ENCODE measurements around the gene SPSB4. TPM values are rescaled to one million over a fixed set of nuclear protein-coding genes. Genes with fewer than 3 reads are reported as not detected.

The SPSB4 gene
- total RNA-seq, 1 donor: not detected

DNA sequence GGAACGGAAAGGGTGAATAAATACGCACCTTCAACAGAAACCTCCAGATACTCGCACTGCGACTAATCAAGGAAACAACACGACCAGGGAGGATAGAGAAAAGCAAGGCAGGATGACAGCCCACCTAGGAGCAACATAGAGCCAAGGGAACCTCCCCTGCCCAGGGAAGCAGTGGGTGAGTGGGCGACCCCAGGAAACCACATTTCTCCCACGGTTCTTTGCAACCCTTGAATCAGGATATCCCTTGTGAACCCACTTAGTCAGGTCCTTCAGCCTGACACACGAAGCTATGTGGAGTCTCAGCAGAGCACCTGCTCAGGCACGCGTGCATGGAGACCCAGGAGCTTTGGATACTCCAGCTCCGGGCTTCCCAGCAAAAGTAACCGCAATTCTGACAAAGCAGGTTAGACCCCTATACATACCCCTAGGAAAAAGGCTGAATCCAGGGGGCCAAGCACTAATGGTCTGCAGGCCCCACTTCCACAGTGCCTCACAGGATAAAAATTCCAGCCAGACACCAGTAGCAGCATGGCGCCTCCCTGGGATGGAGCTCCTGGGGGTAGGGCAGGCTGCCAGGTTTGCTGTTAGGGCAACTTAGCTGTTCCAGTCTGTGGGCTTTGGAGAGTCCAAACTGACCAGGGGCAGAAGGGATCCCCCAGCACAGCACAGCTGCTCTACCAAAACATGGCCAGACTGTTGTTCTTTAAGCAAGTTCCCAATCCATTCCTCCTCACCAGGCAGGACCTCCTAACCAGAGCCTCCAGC, 142.1 kb downstream of the SPSB4 start:
- DNase-seq (ENCODE audit: low read depth): no peak
- TF ChIP-seq, protein P1, sequence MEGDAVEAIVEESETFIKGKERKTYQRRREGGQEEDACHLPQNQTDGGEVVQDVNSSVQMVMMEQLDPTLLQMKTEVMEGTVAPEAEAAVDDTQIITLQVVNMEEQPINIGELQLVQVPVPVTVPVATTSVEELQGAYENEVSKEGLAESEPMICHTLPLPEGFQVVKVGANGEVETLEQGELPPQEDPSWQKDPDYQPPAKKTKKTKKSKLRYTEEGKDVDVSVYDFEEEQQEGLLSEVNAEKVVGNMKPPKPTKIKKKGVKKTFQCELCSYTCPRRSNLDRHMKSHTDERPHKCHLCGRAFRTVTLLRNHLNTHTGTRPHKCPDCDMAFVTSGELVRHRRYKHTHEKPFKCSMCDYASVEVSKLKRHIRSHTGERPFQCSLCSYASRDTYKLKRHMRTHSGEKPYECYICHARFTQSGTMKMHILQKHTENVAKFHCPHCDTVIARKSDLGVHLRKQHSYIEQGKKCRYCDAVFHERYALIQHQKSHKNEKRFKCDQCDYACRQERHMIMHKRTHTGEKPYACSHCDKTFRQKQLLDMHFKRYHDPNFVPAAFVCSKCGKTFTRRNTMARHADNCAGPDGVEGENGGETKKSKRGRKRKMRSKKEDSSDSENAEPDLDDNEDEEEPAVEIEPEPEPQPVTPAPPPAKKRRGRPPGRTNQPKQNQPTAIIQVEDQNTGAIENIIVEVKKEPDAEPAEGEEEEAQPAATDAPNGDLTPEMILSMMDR (IDR thresholded peaks at IDR 0.05; ENCODE audit: insufficient read depth, low read length): no peak

More for the DNA sequence above, 142.1 kb downstream of the SPSB4 start:
- H3K4me3 ChIP-seq (ENCODE audit: low read depth, low read length): no peak overlapping the region

Other genes with a start within 250 kb of the SPSB4 start
- 73.0 and 75.4 TPM in 2 replicates for gene SLC25A36, start 109.5 kb upstream of the SPSB4 start, total RNA-seq (ENCODE audit: low replicate concordance)
- 5.2 and 9.1 TPM in 2 replicates for gene PXYLP1, start 180.5 kb downstream of the SPSB4 start, total RNA-seq (ENCODE audit: low replicate concordance)